HG02642 (cell line): ENCODE measurements around the gene EEF1A1.
"Not testable (repeated sequence)": the region's sequence is repeated elsewhere in the genome, so short reads cannot be mapped to it uniquely, and the experiment has no call there.

Experiments used
- ATAC-seq: cut with Tn5 transposase; IDR thresholded peaks from one replicate; pipeline ENCODE4 v1.9.1; 2021; ENCODE audit warnings: mild to moderate bottlenecking; ENCODE audit not compliant: unreplicated experiment, poor library complexity

Gene EEF1A1

DNA sequence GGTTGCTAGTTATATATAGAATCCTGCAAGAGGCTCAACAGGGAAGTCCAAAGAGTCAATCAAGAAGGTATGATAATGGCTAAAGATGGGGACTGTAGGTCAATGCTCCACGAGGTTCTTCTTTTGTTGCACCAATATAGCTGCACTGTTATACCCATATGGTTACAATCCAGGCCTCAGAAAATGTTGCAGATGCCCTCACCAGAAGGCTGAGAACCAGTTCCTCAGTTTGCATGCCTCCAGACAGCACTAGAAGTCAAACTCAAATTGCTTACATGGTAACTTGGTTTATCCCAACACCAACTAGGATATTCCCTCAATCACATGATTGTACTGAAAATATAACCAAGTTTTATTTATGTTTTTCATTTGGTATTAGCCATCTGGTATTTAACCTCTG lies 12.1 kb downstream of the EEF1A1 start:
- ATAC-seq = no peak

DNA sequence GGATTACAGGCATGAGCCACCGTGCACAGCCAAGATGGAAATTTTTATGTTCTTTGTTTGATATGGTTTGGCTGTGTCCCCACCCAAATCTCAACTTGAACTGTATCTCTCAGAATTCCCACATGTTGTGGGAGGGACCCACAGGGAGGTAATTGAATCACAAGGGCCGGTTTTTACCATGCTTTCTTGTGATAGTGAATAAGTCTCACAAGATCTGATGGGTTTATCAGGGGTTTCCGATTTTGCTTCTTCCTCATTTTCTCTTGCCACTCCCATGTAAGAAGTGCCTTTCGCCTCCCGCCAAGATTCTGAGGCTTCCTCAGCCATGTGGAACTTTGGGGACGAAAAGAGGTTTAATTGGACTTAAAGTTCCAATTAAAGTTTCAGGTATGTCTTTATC lies 14.6 kb downstream of the EEF1A1 start:
- no peak for ATAC-seq

DNA sequence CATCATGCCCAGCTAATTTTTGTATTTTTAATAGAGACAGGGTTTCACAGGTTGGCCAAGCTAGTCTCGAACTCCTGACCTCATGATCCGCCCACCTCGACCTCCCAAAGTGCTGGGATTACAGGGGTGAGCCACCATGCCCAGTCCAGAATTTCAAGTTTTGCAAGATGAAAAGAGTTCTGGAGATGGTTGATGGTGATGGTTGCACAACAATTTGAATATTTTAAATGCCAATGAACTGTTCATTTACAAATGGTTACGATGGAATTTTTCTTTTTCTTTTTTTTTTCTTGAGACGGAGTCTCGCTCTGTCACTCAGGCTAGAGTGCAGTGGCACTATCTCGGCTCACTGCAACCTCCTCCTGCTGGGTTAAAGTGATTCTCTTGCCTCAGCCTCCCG lies 15.1 kb downstream of the EEF1A1 start:
- not testable (repeated sequence) for ATAC-seq

DNA sequence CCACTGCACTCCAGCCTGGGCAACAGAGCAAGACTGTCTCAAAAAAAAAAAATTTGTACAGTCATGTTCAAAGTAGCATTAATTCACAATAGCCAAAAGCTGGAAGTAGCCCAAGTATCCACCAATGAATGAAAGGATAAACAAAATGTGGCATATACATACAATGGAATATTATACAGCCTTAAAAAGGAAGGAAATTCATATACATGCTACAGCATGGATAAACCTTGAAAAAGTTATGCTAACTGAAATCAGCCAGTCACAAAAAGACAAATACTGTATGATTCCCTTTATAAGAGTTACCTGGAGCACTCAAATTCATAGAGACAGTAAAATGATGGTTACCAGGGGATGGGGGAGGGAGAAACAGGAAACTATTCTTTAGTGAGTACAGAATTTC lies 15.7 kb downstream of the EEF1A1 start:
- no peak for ATAC-seq

DNA sequence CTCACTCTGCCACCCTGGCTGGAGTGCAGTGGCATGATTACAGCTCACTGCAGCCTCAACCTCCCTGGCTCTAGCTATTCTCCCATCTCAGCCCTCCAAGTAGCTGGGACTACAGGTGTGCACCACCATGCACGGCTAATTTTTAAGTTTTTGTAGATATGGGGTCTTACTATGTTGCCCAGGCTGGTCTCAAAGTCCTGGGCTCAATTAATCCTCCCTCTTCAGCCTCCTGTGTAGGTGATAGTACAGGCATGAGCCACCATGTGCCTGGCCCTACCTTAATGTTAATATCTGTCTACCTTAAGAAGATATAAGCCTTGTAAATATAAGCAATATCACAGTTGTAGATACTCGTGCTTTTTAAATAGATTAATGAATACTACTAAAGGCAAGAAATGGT lies 16.7 kb downstream of the EEF1A1 start:
- no peak for ATAC-seq

DNA sequence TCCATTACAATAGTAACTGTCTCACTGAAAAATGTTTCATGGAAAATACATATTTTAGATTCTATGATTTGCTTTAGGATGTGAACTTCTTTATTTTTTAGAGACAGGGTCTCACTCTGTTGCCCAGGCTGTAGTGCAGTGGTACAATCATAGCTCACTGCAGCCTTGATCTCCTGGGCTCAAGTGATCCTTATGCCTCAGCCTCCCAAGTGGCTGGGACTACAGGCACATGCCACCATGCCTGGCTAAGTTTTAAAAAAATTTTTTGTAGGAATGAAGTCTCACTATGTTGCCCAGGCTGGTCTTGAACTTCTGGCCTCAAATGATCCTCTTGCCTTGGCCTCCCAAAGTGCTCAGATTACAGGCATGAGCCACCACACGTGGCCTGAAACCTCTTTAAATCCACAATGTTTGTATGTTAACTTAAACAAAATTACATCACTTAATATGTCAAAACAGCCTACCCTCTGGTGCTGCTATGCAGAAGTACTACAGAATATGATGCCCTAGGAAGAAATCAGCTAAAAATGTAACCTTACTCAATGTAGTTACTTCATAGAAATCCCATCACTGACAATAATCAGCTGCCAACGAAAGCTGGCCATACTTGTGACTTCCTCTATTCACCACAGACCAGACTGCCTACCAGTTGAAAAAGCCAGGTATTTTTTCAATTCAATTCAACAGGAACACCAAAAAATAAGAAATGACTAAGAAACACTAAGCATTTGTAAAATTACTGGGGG lies 17.6 kb downstream of the EEF1A1 start:
- ATAC-seq = no peak

DNA sequence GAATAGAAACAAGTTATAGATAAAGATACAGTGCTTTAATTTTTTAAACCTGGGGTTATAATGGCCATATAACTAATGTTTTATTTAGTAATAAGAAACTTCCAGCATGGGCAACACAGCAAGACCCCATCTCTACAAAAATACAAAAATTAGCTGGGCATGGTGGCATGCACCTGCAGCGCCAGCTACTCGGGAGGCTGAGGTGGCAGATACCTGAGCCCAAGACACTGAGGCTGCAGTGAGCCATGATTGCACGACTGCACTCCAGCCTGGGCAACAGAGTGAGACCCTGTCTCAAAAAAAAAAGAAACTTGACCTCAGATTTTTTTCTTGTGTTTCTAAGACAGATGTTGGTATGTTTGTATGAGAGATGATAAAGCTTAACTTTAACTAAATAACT lies 22.9 kb downstream of the EEF1A1 start:
- ATAC-seq = no peak

DNA sequence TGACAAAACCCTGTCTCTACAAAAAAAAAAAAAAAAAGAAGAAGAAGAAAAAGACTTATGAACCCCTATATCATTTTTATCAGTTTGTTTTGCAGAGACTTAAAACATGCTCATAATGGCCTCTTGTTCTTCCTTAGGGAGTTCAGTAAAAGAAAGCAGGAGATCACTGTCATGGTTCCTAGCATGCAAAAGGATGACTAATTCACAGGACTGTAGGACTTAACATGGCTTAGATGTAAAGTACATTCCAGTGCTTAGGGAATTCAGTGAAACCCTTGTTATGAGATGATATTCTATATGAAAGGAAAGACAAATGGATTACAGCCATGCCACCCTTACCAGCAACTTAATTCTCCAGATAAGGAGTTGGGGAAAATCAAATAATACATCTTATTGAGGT lies 29.5 kb downstream of the EEF1A1 start:
- ATAC-seq = no peak

DNA sequence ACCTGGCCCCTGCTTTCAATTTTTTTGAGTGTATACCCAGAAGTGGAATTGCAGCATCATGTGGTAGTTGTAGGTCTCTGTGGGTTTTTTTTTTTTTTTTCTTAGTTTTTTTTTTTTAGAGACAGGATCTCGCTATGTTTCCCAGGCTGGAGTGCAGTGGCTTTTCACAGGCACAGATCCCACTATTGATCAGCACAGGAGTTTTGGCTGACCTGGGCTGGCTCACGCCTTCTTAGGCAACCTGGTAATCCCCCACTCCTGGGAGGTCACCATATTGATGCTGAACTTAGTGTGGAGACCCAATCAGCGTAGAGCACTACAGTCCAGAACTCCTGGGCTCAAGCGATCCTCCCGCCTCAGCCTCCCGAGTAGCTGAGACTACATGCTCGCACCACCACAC lies 33.4 kb downstream of the EEF1A1 start:
- ATAC-seq = no peak

DNA sequence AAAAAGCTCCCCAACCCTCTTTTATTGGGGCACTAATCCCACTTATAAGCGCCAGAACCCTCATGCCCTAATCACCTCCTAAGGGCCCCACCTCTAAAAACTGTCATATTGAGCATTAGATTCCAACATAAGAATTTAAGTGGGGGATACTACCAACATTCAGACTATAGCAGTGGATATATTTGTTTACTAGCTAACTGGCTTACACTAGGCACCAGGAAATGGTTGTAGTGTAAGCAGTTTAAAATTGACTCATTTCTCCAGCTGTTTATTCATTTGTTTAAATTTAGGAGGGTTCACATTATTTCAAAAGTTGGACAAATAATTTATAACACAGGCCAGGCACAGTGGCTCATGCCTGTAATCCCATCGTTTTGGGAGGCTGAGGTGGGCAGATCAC lies 36.4 kb downstream of the EEF1A1 start:
- no peak for ATAC-seq

DNA sequence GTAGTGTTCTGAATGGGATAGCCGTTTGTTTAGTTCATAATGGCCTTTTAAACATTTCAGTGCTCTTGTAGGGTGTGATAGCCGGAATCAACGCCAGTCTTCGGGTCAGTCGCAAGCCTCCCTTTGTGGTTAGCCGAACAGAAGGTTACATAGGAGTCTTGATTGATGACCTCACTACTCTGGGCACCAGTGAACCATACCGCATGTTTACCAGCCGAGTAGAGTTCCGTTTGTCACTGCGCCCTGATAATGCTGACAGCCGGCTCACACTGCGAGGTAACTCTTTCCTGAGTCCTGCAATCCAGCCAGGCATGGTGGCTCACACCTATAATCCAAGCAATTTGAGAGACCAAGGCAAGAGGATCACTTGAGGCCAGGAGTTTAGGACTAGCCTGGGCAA lies 38.9 kb downstream of the EEF1A1 start:
- no peak for ATAC-seq

DNA sequence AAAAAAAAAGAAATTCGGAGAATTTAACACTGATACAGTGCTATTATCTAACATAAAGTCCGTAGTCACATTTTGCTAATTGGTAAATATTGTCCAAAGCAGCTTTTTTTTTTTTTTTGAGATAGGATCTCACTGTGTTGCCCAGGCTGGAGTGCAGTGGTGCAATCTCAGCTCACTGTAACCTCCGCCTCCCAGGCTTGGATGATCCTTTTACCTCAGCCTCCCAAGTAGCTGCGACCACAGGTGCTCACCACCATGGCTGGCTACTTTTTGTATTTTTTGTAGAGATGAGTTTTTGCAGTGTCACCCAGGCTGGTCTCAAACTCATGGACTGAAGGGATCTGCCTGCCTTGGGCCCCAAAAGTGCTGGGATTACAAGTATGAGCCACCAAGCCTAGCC lies 43.4 kb downstream of the EEF1A1 start:
- ATAC-seq = no peak

DNA sequence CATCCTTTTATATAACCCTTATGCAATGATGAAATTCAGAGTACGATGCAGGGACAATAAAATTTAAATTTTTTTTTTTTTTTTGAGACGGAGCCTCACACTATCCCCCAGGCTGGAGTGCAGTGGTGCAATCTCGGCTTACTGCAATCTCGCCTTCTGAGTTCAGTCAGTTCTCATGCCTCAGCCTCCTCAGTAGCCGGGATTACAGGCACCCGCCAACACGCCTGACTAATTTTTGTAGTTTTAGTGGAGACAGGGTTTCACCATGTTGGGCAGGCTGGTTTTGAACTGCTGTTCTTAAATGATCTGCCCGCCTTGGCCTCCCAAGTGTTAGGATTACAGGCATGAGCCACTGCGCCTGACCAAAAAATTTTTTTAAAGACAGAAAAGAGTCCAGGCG lies 44.1 kb downstream of the EEF1A1 start:
- no peak for ATAC-seq

DNA sequence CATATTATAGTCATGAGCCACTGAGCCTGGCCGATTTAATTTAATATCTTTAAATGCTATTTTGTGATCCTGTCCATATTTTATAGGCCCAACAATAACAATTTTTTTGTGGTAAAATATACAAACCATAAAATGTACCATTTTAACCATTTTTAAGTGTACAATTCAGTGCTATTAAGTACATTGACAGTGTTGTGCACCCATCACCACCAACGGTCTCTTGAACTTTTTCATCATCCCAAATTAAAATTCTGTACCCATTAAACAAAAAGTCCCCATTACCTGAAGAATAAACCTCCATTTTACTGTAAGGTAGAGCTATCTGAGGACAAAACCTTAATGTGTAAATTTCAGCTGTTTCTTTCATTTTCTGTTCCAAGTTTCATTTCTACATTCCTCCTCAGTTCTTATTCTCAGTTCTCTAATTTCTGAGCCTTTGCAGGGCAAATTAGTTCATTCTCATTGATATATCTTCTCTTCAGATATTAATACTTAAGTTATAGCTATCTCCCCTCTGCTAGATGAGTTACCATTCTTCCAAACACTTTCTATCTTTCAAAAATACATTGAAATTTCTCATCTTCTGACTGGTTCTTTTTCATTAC lies 49.0 kb downstream of the EEF1A1 start:
- ATAC-seq = peak; percentile 95
